ENCODE data around the gene SLC9A2. TPM values are rescaled to one million over a fixed set of nuclear protein-coding genes. Genes with fewer than 3 reads are reported as not detected.

The SLC9A2 gene
- total and polyA plus RNA-seq, 2 donors (not counting 1 experiment from before 2014, with no cell fraction given) = not detected

DNA sequence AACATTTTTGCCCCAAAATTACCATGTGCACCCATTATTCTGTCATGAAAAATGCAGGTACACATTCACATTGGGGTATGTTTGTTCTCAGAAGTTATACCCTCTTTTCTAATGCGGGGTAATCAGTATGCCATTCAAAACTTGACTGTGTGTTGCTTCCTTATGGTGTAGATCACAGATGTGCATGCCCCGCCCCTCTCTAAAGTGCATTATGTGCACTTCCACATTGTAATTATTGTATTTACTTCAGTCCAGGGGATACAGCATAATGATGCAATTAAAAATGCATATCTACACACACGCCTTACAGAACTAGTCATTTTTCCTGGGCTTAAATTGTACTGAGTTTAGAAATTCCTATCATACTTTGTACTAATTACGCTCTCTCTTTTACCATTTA, 48.8 kb downstream of the SLC9A2 start:
- H3K4me1 ChIP-seq (ENCODE audit: control insufficient read depth, extremely low read depth, insufficient read depth, low read length) = no peaks in the 10 kb centered on the region
- H3K27me3 ChIP-seq (ENCODE audit: control insufficient read depth, insufficient read depth, low read length) = no peaks in the 10 kb centered on the region
- H3K4me2 ChIP-seq (ENCODE audit: extremely low read depth, insufficient read depth, low read length) = no peak overlapping the region
- no peak overlapping the region for H3K4me3 ChIP-seq (replicated peaks in 1 of 4; ENCODE audit: control extremely low read depth in 1 of 4, insufficient read depth in 1 of 4, low read depth in 3 of 4, low read length in 4 of 4)
- H3K27ac ChIP-seq (ENCODE audit: insufficient read depth, low read length) = no peak overlapping the region
- no peak overlapping the region for H3K9ac ChIP-seq (ENCODE audit: insufficient read depth, low read length)
- DNase-seq (ENCODE audit: low read depth in 2 of 2) = no peak
- no peak for TF ChIP-seq EZH2 (IDR thresholded peaks at IDR 0.05; ENCODE audit: low read length, missing control alignments)
- TF ChIP-seq, protein P1, sequence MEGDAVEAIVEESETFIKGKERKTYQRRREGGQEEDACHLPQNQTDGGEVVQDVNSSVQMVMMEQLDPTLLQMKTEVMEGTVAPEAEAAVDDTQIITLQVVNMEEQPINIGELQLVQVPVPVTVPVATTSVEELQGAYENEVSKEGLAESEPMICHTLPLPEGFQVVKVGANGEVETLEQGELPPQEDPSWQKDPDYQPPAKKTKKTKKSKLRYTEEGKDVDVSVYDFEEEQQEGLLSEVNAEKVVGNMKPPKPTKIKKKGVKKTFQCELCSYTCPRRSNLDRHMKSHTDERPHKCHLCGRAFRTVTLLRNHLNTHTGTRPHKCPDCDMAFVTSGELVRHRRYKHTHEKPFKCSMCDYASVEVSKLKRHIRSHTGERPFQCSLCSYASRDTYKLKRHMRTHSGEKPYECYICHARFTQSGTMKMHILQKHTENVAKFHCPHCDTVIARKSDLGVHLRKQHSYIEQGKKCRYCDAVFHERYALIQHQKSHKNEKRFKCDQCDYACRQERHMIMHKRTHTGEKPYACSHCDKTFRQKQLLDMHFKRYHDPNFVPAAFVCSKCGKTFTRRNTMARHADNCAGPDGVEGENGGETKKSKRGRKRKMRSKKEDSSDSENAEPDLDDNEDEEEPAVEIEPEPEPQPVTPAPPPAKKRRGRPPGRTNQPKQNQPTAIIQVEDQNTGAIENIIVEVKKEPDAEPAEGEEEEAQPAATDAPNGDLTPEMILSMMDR (conservative IDR thresholded peaks at IDR 0.05 in 1 of 2, IDR thresholded peaks at IDR 0.05 in 1 of 2; ENCODE audit: low read depth in 1 of 2, low read length in 2 of 2) = no peak
- H4K20me1 ChIP-seq (ENCODE audit: control insufficient read depth, extremely low read depth, insufficient read depth, low read length) = no peaks in the 10 kb centered on the region
- no peaks in the 10 kb centered on the region for H3K79me2 ChIP-seq (ENCODE audit: control insufficient read depth, insufficient read depth, low read length)
- H2AFZ ChIP-seq (ENCODE audit: low read length) = no peak overlapping the region
- no peaks in the 10 kb centered on the region for H3K36me3 ChIP-seq (ENCODE audit: control insufficient read depth, insufficient read depth, low read length)
- no peaks in the 10 kb centered on the region for H3K9me3 ChIP-seq (ENCODE audit: control insufficient read depth, insufficient read depth, low read depth, low read length)

DNA sequence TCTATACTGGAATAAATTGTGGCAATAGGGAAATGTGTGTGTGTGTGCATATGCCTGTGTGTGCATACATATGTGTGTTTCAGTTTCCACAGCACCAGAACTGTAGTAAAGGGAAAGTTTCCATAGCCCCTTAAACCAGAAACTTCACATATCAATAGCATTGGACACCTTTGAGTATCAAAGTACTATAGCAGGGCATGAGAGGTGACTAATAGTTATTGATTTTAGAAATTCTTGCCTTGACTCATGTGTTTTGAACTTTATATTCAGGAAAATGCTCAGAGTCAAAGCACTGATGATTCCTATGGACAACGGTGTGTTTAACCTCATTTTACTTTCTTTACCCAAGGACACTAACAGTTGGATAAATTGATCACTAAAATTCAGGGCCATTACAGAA, 50.0 kb downstream of the SLC9A2 start:
- Histone ChIP-seq H3K4me1 (ENCODE audit: control insufficient read depth, extremely low read depth, insufficient read depth, low read length) (no peaks in the 10 kb centered on the region), H3K36me3 (ENCODE audit: control insufficient read depth, insufficient read depth, low read length) (no peaks in the 10 kb centered on the region), H3K27me3 (ENCODE audit: control insufficient read depth, insufficient read depth, low read length) (no peaks in the 10 kb centered on the region), H3K4me3 (replicated peaks in 1 of 4; ENCODE audit: control extremely low read depth in 1 of 4, insufficient read depth in 1 of 4, low read depth in 3 of 4, low read length in 4 of 4) (no peak overlapping the region), H3K9me3 (ENCODE audit: control insufficient read depth, insufficient read depth, low read depth, low read length) (no peaks in the 10 kb centered on the region), H3K79me2 (ENCODE audit: control insufficient read depth, insufficient read depth, low read length) (no peaks in the 10 kb centered on the region), H4K20me1 (ENCODE audit: control insufficient read depth, extremely low read depth, insufficient read depth, low read length) (no peaks in the 10 kb centered on the region), H3K4me2 (ENCODE audit: extremely low read depth, insufficient read depth, low read length) (no peak overlapping the region), H3K27ac (ENCODE audit: insufficient read depth, low read length) (no peak overlapping the region), H2AFZ (ENCODE audit: low read length) (no peak overlapping the region), H3K9ac (ENCODE audit: insufficient read depth, low read length) (no peak overlapping the region)
- no peak for DNase-seq (ENCODE audit: low read depth in 2 of 2)
- TF ChIP-seq, protein P1 (conservative IDR thresholded peaks at IDR 0.05 in 1 of 2, IDR thresholded peaks at IDR 0.05 in 1 of 2; ENCODE audit: low read depth in 1 of 2, low read length in 2 of 2) = no peak
- TF ChIP-seq EZH2 (IDR thresholded peaks at IDR 0.05; ENCODE audit: low read length, missing control alignments) = no peak

DNA sequence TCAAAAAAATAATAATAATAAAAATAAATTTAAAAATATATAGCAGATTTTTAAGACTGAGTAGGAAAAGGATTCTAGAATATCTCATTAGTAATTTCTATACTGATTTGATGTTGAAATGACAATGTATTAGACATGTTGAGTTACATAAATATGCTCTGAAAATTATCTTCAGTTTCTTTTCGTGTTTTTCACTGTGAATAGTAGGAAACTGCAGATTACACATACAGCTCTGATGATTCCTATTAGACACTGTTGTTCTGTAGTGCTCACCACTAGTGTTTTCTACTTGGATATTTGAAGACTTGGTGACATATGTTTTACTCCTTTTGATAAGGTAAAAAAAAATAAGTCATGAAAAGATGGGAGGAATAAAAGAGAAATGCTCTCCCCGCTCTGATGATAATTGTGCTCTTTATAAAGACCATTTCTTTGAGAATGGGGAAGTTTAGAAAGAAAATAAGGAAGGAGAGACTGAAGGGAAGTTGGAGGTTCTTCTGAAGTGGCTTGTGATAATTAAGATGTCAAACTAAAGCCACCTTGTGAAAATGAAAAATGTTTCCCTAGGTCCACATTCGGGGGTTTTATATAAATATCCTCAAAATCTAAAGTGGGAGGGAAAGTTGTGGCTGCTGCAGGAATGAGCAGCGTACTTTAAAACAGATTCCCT, 52.9 kb downstream of the SLC9A2 start:
- TF ChIP-seq, protein P1 (conservative IDR thresholded peaks at IDR 0.05 in 1 of 2, IDR thresholded peaks at IDR 0.05 in 1 of 2; ENCODE audit: low read depth in 1 of 2, low read length in 2 of 2) = no peak
- no peak for TF ChIP-seq EZH2 (IDR thresholded peaks at IDR 0.05; ENCODE audit: low read length, missing control alignments)
- H3K27ac ChIP-seq (ENCODE audit: insufficient read depth, low read length) = no peak overlapping the region
- DNase-seq (ENCODE audit: low read depth in 2 of 2) = no peak
- no peaks in the 10 kb centered on the region for H3K36me3 ChIP-seq (ENCODE audit: control insufficient read depth, insufficient read depth, low read length)
- H4K20me1 ChIP-seq (ENCODE audit: control insufficient read depth, extremely low read depth, insufficient read depth, low read length) = no peaks in the 10 kb centered on the region
- H3K27me3 ChIP-seq (ENCODE audit: control insufficient read depth, insufficient read depth, low read length) = no peaks in the 10 kb centered on the region
- H3K4me1 ChIP-seq (ENCODE audit: control insufficient read depth, extremely low read depth, insufficient read depth, low read length) = no peaks in the 10 kb centered on the region
- H3K79me2 ChIP-seq (ENCODE audit: control insufficient read depth, insufficient read depth, low read length) = no peaks in the 10 kb centered on the region
- no peak overlapping the region for H3K4me2 ChIP-seq (ENCODE audit: extremely low read depth, insufficient read depth, low read length)
- no peak overlapping the region for H2AFZ ChIP-seq (ENCODE audit: low read length)
- no peak overlapping the region for H3K4me3 ChIP-seq (replicated peaks in 1 of 4; ENCODE audit: control extremely low read depth in 1 of 4, insufficient read depth in 1 of 4, low read depth in 3 of 4, low read length in 4 of 4)
- H3K9ac ChIP-seq (ENCODE audit: insufficient read depth, low read length) = no peak overlapping the region
- H3K9me3 ChIP-seq (ENCODE audit: control insufficient read depth, insufficient read depth, low read depth, low read length) = no peaks in the 10 kb centered on the region
